Cardiac fibroblast (primary cell): ENCODE measurements around the gene CHMP2B.

ENCODE experiments used
- DNase-seq, 2 donors: peaks; one replicate each; pipeline versions ENCODE4 v3.0.0 to v3.0.0-alpha.2; 2010; ENCODE audit warnings: low read depth in 2 of 2
- H3K4me3 ChIP-seq, 2 donors: replicated peaks in 1 of 2; 1 replicate in 1 of 2; 2 replicates in 1 of 2; pipeline ENCODE4 v1.5.1; 2011; ENCODE audit warnings: low read depth in 2 of 2, low read length in 2 of 2, mild to moderate bottlenecking in 2 of 2, moderate library complexity in 1 of 2
- TF ChIP-seq, protein P1 (sequence below): IDR thresholded peaks from one replicate; pipeline ENCODE4 v1.5.1; 2011; ENCODE audit warnings: low read depth, mild to moderate bottlenecking, low read length, inconsistent platforms

The CHMP2B gene

DNA sequence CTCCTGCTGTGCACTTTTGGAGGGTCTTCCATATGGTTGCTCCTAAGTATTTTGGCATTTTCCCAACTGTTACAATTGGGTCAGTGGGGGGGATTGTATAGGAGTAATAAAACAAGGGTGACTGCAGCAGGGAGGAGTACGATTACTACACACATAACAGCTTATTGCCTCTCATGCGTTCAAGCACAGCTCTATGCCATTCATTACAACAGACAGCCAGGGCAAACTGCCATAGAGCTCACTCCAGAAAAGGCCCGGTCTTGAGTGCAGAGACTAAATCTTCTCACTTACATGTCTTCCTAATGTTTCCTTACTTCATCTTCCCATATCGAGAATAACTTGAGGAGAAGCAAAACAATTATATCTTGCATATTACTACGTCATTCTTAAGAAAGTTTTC, 1.4 kb upstream of the CHMP2B start:
- DNase-seq: peak in 1 of 2 donors; percentile 11
- TF ChIP-seq, protein P1, sequence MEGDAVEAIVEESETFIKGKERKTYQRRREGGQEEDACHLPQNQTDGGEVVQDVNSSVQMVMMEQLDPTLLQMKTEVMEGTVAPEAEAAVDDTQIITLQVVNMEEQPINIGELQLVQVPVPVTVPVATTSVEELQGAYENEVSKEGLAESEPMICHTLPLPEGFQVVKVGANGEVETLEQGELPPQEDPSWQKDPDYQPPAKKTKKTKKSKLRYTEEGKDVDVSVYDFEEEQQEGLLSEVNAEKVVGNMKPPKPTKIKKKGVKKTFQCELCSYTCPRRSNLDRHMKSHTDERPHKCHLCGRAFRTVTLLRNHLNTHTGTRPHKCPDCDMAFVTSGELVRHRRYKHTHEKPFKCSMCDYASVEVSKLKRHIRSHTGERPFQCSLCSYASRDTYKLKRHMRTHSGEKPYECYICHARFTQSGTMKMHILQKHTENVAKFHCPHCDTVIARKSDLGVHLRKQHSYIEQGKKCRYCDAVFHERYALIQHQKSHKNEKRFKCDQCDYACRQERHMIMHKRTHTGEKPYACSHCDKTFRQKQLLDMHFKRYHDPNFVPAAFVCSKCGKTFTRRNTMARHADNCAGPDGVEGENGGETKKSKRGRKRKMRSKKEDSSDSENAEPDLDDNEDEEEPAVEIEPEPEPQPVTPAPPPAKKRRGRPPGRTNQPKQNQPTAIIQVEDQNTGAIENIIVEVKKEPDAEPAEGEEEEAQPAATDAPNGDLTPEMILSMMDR: no peak

DNA sequence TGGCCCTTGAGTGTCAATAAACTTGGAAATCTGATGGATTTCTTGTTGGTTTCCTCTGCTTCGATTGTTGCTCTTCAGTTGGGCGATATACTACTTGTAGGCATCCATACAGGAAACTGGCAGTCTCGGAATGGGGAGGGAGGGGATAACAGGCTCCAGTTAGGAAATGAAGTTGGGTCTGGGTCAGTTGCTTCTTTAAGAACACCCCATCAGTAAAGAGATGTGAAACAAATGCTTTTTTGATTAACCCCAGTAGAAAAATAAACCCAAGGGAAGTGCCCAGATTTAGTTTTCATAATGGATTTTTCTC, 681 bp downstream of the CHMP2B start:
- peak in 1 of 2 donors; percentile 7 for DNase-seq
- TF ChIP-seq, protein P1: no peak
- peak overlapping the region; percentile 77 to 98 for H3K4me3 ChIP-seq

More for the DNA sequence above, 1.4 kb upstream of the CHMP2B start:
- H3K4me3 ChIP-seq: no peak overlapping the region

DNA sequence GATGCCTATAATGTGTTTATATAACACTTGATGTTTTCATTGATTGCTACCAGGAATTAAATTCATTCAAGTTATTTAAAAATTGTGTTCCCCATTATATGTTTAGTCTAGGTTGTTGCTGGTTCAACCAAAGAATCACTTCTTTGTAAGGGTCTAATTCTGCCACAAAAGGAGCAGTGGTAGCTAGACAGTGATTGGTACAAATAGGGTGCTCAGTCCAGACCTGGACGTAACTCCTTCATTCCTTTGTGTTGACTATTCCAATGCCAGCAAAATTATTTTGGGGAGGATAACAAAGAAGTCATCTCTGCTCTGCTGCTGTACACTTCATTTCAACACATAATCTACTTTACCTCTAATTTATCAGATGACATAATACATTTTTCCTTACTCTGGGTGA, 1.2 kb downstream of the CHMP2B start:
- H3K4me3 ChIP-seq: peak overlapping the region; percentile 77 to 98
- TF ChIP-seq, protein P1: no peak
- peak; percentile 31 to 62 for DNase-seq

DNA sequence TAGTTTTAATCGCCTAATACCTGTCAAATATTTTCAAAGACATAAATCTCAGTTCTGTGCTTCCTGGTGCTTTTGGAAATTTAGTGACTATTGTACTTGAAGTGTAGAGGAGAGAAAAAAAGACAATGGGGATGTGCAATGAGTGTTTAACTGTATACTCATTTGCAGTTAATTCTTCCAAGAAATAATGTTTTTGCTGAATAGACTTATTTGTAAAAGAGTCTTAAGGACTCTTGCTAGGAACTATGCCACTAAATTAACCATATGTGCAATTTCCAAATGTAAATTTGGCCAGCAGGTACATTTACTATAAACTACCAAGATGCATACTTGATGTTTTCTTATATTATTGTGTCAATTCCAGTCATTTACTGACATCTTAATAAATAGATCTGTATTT, 2.0 kb downstream of the CHMP2B start:
- DNase-seq: no peak
- no peak overlapping the region for H3K4me3 ChIP-seq
- TF ChIP-seq, protein P1: no peak

DNA sequence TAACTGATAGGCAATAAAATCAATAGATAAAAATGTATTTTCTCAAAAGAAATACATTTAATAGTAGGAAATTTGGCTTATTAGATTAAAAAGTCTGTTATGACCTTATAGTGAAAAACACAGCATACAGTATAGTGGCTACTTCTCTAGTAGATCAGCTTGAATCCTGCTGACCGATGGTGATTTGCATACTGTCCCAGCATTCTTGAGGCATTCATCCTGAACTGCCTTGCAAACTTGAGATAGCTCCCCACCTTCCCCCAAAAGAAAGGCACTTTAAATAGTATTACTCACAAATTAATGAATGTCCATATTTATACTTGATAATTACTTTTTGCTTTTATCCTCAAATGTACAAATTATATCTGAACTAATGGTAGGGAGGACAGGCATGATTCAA, 6.7 kb downstream of the CHMP2B start:
- TF ChIP-seq, protein P1: no peak
- H3K4me3 ChIP-seq: no peak overlapping the region
- DNase-seq: no peak

DNA sequence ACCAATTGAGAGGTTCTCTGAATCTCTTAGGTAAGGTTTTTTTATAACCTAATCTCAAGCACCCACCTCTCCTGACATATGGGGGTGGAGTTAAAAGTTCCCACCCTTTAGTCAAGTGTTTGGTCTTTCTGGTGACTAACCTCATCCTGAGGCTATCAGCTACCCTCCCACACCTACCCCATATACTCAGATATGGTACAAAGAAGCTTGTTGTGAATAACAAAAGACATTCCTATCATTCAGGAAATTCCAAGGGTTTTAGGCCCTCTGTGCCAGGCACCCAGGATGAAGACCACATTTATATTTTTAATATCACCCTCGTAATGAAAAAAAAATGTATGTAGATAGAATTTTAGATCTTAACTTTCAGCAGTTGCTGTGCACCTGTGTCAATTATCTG, 9.0 kb downstream of the CHMP2B start:
- DNase-seq: no peak
- H3K4me3 ChIP-seq: no peak overlapping the region
- TF ChIP-seq, protein P1: no peak

DNA sequence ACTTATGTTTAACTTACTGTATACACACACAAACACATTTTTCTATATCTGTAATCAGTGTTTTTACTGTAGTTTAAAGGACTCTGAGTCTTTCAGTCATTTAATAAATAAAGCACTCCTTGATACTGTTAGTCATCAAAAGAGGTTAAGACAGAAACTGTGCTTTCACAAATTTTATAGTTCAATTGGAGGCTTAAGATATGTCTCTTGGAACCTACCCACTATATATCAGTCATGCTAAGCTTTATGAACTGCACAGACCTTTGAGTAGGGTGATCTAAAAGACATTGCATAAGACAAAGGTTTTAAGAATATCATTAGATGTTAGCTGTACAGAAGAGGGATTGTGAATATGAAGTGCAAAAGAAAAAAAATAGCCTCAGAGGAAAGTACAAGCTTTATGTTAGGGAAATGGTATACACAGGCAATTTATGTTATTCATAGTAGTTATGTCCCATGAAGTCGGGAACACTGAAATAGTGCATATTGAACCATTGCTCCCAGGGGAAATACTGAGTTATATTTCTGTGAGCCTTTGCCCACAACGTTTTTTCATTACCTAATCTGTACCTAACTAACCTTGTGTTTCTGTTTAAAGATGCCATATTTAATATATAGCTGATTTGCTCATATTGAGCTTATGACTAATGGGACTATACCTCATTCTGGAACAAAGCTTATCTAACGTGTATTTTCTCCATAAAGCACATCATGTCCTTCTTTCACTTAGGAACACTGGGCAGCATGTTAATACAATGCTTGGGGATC, 19.7 kb downstream of the CHMP2B start:
- TF ChIP-seq, protein P1: no peak
- no peak overlapping the region for H3K4me3 ChIP-seq
- DNase-seq: no peak
